H1 (cell line): ENCODE results near the gene PRR12. TPM values are rescaled to one million over a fixed set of nuclear protein-coding genes. Genes with fewer than 3 reads are reported as not detected.

Source experiments
- BRCA1 ChIP-seq: IDR thresholded peaks from 2 replicates; pipeline ENCODE4 v1.6.1; 2012; ENCODE audit warnings: low read depth, low read length, improper control_type of control experiment
- CBX8 ChIP-seq: fragments of 300-800, 300-1000 bp; sonication (generic); IDR thresholded peaks from 2 replicates; pipeline ENCODE4 v1.7.1; 2016; ENCODE audit warnings: low read depth, low read length, borderline replicate concordance
- CEBPB ChIP-seq: IDR thresholded peaks from 2 replicates; pipeline ENCODE4 v1.6.1; 2012; ENCODE audit warnings: low read depth, low read length
- CHD1 ChIP-seq: IDR thresholded peaks from 2 replicates; pipeline ENCODE4 v1.6.1; 2012; ENCODE audit warnings: low read depth, low read length, improper control_type of control experiment
- E2F6 ChIP-seq: IDR thresholded peaks from 2 replicates; pipeline ENCODE4 v1.6.1; 2012; ENCODE audit warnings: inconsistent platforms
- EGR1 ChIP-seq: IDR thresholded peaks from 2 replicates; pipeline ENCODE4 v1.6.1; 2011; ENCODE audit warnings: low read depth, low read length, borderline replicate concordance
- FOSL1 ChIP-seq: IDR thresholded peaks from 2 replicates; pipeline ENCODE4 v1.6.1; 2011; ENCODE audit warnings: mild to moderate bottlenecking, low read depth, low read length, moderate library complexity; ENCODE audit not compliant: insufficient read depth
- GABPA ChIP-seq: IDR thresholded peaks from 2 replicates; pipeline ENCODE4 v1.6.1; 2011; ENCODE audit warnings: mild to moderate bottlenecking, low read length, moderate library complexity, borderline replicate concordance; ENCODE audit not compliant: insufficient read depth
- KDM4A ChIP-seq: IDR thresholded peaks from one replicate; pipeline ENCODE4 v1.7.1; 2012; ENCODE audit warnings: low read depth, mild to moderate bottlenecking, moderate library complexity, low read length, inconsistent platforms; ENCODE audit not compliant: severe bottlenecking
- NANOG ChIP-seq: IDR thresholded peaks from 2 replicates; pipeline ENCODE4 v1.6.1; 2011; ENCODE audit warnings: low read length, low read depth, mild to moderate bottlenecking, inconsistent platforms; ENCODE audit not compliant: insufficient read depth, poor library complexity, severe bottlenecking
- POLR2AphosphoS5 ChIP-seq: IDR thresholded peaks from 2 replicates; pipeline ENCODE4 v1.6.1; 2011; ENCODE audit warnings: low read depth, low read length
- POU5F1 ChIP-seq: IDR thresholded peaks from 2 replicates; pipeline ENCODE4 v1.6.1; 2011; ENCODE audit warnings: low read depth, mild to moderate bottlenecking, low read length, moderate library complexity
- RAD21 ChIP-seq, 2 experiments: IDR thresholded peaks in 1 of 2; conservative IDR thresholded peaks in 1 of 2; 2 replicates each; pipeline ENCODE4 v1.6.1; 2011; ENCODE audit warnings: low read depth in 2 of 2, low read length in 2 of 2, improper control_type of control experiment in 1 of 2, inconsistent platforms in 1 of 2, mild to moderate bottlenecking in 1 of 2, moderate library complexity in 1 of 2
- SIRT6 ChIP-seq: IDR thresholded peaks from one replicate; pipeline ENCODE4 v1.7.1; 2012; ENCODE audit warnings: low read length, inconsistent platforms
- SP2 ChIP-seq: IDR thresholded peaks from 2 replicates; pipeline ENCODE4 v1.6.1; 2012; ENCODE audit warnings: mild to moderate bottlenecking, low read length, inconsistent platforms
- SRF ChIP-seq: IDR thresholded peaks from 2 replicates; pipeline ENCODE4 v1.6.1; 2011; ENCODE audit warnings: mild to moderate bottlenecking, low read depth, low read length, moderate library complexity
- TEAD4 ChIP-seq: IDR thresholded peaks from 2 replicates; pipeline ENCODE4 v1.6.1; 2012; ENCODE audit warnings: low read depth, low read length, inconsistent platforms, mixed read lengths
- polyA plus RNA-seq, 7 experiments: library from polyadenylated mRNA; depleted of rRNA in 3 of 7; stranded (reverse) in 5 of 7; unstranded in 2 of 7; fragments of >200 nt in 5 of 7; fragments of 200-250 nt in 2 of 7; gene quantifications; 1 replicate in 5 of 7; 2 replicates in 1 of 7; 4 replicates in 1 of 7; pipeline versions ENCODE4 v1.2.1 to v1.2.3, GENCODE V29; 2011 to 2013; ENCODE audit warnings: missing spikeins in 2 of 7, mixed read lengths in 2 of 7
- total RNA-seq: library from RNA; stranded (reverse); fragmentation: NEBNext Ultra II Directional; extraction: Animal tissue kit (Norgen Biotek cat#: 25700); gene quantifications from 2 replicates; pipeline ENCODE4 v1.2.1, GENCODE V29; 2021

PRR12 gene
- total and polyA plus RNA-seq, 2 of the 8 experiments (the other 6 are each of a cell fraction or from before 2014, with no cell fraction given): 2.5 to 59.4 TPM

GRCh38 chr19:49591731-49592485 is 926 bp downstream of the PRR12 start (continued):
- no peak for TF ChIP-seq E2F6
- peak; percentile 15 for TF ChIP-seq KDM4A
- no peak for TF ChIP-seq CHD1
- TF ChIP-seq SIRT6: no peak
- no peak for TF ChIP-seq FOSL1
- TF ChIP-seq CEBPB: no peak
- TF ChIP-seq SP2: no peak
- no peak for TF ChIP-seq EGR1
- TF ChIP-seq RAD21 (IDR thresholded peaks at IDR 0.05 in 1 of 2, conservative IDR thresholded peaks at IDR 0.05 in 1 of 2; ENCODE audit: low read depth in 2 of 2, low read length in 2 of 2): no peak
- TF ChIP-seq BRCA1: no peak
- TF ChIP-seq GABPA: no peak
- TF ChIP-seq POU5F1: no peak
- TF ChIP-seq POLR2AphosphoS5: no peak; the same call in 1 of the 2 replicates
- TF ChIP-seq TEAD4: 0 out of 2 replicates have a peak, but pooled peaks have one; percentile 16
- no peak for TF ChIP-seq NANOG
- no peak for TF ChIP-seq CBX8
- no peak for TF ChIP-seq SRF
